Umbilical cord (tissue), 1 donor: ENCODE data around the gene COX18. TPM values are rescaled to one million over a fixed set of nuclear protein-coding genes. Genes with fewer than 3 reads are reported as not detected.

Experiments
- total RNA-seq: library from RNA; depleted of rRNA; stranded (reverse); fragments of >200 nt; gene quantifications from one replicate; pipeline ENCODE4 v1.2.3, GENCODE V29; 2014; ENCODE audit warnings: low replicate concordance; ENCODE audit not compliant: insufficient read depth

COX18 gene
- total RNA-seq, 1 donor from 2014 or later = 33.0 TPM

Other genes starting within 250 kb of the COX18 start
- 80.4 TPM for gene ANKRD17, start 189.1 kb upstream of the COX18 start, total RNA-seq